ENCODE measurements around the gene CLK3.

CLK3 gene

DNA sequence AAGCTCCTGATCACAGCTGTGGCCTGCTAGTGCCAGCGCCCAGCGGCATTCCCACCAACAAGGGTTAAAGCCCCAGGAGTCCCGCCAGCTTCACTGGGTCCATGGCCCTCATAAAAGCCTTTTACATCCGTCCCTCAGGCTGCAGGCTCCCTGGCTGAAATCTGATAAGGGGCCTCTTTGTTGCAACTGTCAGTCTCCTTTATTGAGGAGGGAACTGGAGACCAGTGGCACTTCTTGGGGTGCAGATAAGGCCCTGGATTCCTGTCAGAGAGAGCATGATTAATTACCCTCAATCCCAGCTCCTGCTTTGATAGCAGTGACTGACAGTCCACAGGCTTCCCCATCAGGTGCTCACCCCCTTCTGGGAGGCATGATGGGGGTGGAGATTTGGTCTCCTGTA, 30.9 kb upstream of the CLK3 start (continued):
- TF ChIP-seq FEZF1 (tag by site-specific recombination; IDR thresholded peaks at IDR 0.05) (peak; percentile 99), ZNF174 (tag by site-specific recombination; IDR thresholded peaks at IDR 0.05) (no peak), MYNN (tag by site-specific recombination; IDR thresholded peaks at IDR 0.05; ENCODE audit: borderline replicate concordance) (peak; percentile 66; the same call in 1 of the 2 replicates), ZBTB21 (tag by site-specific recombination; IDR thresholded peaks at IDR 0.05) (no peak), OSR2 (tag by site-specific recombination; IDR thresholded peaks at IDR 0.05) (peak; percentile 95), ZBTB8A (tag by site-specific recombination; IDR thresholded peaks at IDR 0.05) (peak; percentile 86), MZF1 (tag by site-specific recombination; IDR thresholded peaks at IDR 0.05; ENCODE audit: borderline replicate concordance) (0 out of 2 replicates have a peak, but pooled peaks have one; percentile 16), ZNF561 (tag by site-specific recombination; IDR thresholded peaks at IDR 0.05; ENCODE audit: borderline replicate concordance) (peak; percentile 60; the same call in 1 of the 2 replicates), ZBTB17 (tag by site-specific recombination; IDR thresholded peaks at IDR 0.05) (peak; percentile 43; the same call in 1 of the 2 replicates)
- TF ChIP-seq, protein P1, sequence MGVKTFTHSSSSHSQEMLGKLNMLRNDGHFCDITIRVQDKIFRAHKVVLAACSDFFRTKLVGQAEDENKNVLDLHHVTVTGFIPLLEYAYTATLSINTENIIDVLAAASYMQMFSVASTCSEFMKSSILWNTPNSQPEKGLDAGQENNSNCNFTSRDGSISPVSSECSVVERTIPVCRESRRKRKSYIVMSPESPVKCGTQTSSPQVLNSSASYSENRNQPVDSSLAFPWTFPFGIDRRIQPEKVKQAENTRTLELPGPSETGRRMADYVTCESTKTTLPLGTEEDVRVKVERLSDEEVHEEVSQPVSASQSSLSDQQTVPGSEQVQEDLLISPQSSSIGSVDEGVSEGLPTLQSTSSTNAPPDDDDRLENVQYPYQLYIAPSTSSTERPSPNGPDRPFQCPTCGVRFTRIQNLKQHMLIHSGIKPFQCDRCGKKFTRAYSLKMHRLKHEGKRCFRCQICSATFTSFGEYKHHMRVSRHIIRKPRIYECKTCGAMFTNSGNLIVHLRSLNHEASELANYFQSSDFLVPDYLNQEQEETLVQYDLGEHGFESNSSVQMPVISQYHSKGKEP (tag by site-specific recombination; IDR thresholded peaks at IDR 0.05): peak; percentile 89

DNA sequence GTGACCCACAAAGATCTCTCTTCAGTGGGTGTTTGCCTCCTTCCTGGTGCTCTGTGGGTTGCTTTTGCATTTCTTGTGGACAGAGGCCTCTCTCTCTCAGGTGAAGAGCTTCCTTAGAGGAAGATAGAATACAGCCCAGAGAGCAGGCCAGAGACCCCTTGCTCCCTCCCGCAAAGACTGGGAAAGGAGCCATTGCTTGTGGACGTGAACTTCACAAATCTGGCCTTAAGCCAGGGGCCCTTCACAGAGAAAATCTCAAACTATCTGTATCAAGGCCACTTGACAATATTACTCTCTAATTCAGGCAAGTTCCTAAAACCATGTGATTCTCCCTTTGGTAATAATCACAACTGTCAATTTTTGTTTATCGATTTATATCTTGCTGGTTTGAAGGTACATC, 30.4 kb upstream of the CLK3 start:
- no peak overlapping the region for H3K4me3 ChIP-seq (ENCODE audit: low read depth, low read length)
- peak overlapping the region; percentile 28; the same call in 1 of the 2 replicates for H3K27ac ChIP-seq (ENCODE audit: extremely low read depth, low read depth, low read length)
- H3K36me3 ChIP-seq (ENCODE audit: control insufficient read depth in 2 of 2, insufficient read depth in 1 of 2, low read length in 2 of 2): peaks cover 6 to 37% of the 10 kb centered on the region in 2 experiments; a peak in 2 of 3 replicates
- ChIA-PET POLR2A (no interaction called here), CTCF (interaction anchor here (1.0 kb wide), 2 partner anchors 10 to 32 kb away, joined by 3 read pairs; no protein-coding TSS in a partner anchor)
- TF ChIP-seq GLIS1 (tag by site-specific recombination; IDR thresholded peaks at IDR 0.05): peak; percentile 10; the same call in 1 of the 2 replicates
- TF ChIP-seq, protein P2, sequence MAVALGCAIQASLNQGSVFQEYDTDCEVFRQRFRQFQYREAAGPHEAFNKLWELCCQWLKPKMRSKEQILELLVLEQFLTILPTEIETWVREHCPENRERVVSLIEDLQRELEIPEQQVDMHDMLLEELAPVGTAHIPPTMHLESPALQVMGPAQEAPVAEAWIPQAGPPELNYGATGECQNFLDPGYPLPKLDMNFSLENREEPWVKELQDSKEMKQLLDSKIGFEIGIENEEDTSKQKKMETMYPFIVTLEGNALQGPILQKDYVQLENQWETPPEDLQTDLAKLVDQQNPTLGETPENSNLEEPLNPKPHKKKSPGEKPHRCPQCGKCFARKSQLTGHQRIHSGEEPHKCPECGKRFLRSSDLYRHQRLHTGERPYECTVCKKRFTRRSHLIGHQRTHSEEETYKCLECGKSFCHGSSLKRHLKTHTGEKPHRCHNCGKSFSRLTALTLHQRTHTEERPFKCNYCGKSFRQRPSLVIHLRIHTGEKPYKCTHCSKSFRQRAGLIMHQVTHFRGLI (tag by site-specific recombination; IDR thresholded peaks at IDR 0.05): no peak
- no peaks in the 10 kb centered on the region for H3K9me3 ChIP-seq (ENCODE audit: control insufficient read depth, insufficient read depth, low read depth, low read length)
- H3K4me1 ChIP-seq (ENCODE audit: control insufficient read depth, insufficient read depth, low read length): peaks cover 22% of the 10 kb centered on the region

DNA sequence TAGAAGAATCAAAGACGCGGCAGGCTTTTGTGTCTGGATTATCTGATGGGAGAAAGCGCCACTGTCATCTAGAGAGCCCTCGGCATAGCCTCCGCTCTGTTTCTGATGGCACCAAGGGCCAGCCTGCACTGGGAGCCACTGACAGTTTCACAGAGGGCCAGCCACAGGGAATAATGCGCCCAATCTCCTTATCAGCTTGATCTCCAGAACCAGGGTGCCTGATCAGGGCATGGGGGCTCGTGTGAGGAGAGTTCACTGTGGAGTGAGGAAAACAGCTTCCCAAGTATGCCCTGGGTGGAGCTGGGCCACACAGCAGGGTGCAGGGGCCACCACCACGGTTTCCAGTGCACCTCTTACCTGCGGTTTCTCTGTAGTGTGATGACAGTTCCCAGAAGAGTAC, 29.8 kb upstream of the CLK3 start:
- H3K9me3 ChIP-seq (ENCODE audit: control insufficient read depth, insufficient read depth, low read depth, low read length): no peaks in the 10 kb centered on the region
- H3K4me1 ChIP-seq (ENCODE audit: control insufficient read depth, insufficient read depth, low read length): peaks cover 22% of the 10 kb centered on the region
- POLR2A ChIA-PET: no interaction called here
- no peak overlapping the region for H3K27ac ChIP-seq (ENCODE audit: extremely low read depth, low read depth, low read length)
- peaks cover 6 to 44% of the 10 kb centered on the region in 2 experiments; a peak in 2 of 3 replicates for H3K36me3 ChIP-seq (ENCODE audit: control insufficient read depth in 2 of 2, insufficient read depth in 1 of 2, low read length in 2 of 2)
- TF ChIP-seq ZIC2 (tag by site-specific recombination; IDR thresholded peaks at IDR 0.05) (0 out of 2 replicates have a peak, but pooled peaks have one; percentile 30), ZSCAN16 (tag by site-specific recombination; IDR thresholded peaks at IDR 0.05) (no peak)
- no peak overlapping the region for H3K4me3 ChIP-seq (ENCODE audit: low read depth, low read length)
- CTCF ChIA-PET: no interaction called here

DNA sequence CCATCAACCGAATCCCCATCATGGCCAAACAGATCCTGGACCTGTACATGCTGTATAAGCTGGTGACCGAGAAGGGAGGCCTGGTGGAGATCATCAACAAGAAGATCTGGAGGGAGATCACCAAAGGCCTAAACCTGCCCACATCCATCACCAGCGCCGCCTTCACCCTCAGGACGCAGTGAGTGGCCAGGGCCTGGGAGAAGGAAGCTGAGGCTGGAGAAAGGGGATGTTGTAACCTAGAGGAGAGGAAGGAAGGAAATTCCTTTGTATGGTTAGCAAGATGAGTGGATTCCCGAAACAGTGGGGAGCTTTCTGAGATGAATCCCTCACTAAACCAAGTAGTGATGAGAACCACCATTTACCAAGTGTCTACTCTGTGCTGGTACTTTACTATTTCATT, 25.8 kb upstream of the CLK3 start:
- Histone ChIP-seq H3K4me3 (ENCODE audit: low read depth, low read length) (no peak overlapping the region), H3K36me3 (ENCODE audit: control insufficient read depth in 2 of 2, insufficient read depth in 1 of 2, low read length in 2 of 2) (peaks cover 11 to 72% of the 10 kb centered on the region in 2 experiments; a peak in 2 of 3 replicates), H3K27ac (ENCODE audit: extremely low read depth, low read depth, low read length) (no peak overlapping the region), H3K9me3 (ENCODE audit: control insufficient read depth, insufficient read depth, low read depth, low read length) (no peaks in the 10 kb centered on the region), H3K4me1 (ENCODE audit: control insufficient read depth, insufficient read depth, low read length) (peaks cover 12% of the 10 kb centered on the region)
- ChIA-PET CTCF (no interaction called here), POLR2A (no interaction called here)
- TF ChIP-seq ZNF121 (tag by site-specific recombination; IDR thresholded peaks at IDR 0.05) (no peak), ZBTB48 (tag by site-specific recombination; IDR thresholded peaks at IDR 0.05) (no peak), SP2 (tag by site-specific recombination; IDR thresholded peaks at IDR 0.05) (no peak), FEZF1 (tag by site-specific recombination; IDR thresholded peaks at IDR 0.05) (no peak), ZNF37A (tag by site-specific recombination; IDR thresholded peaks at IDR 0.05) (no peak), ZNF10 (tag by site-specific recombination; IDR thresholded peaks at IDR 0.05) (no peak), ZNF138 (tag by site-specific recombination; IDR thresholded peaks at IDR 0.05; ENCODE audit: borderline replicate concordance) (no peak), REPIN1 (tag by site-specific recombination; IDR thresholded peaks at IDR 0.05; ENCODE audit: low read depth) (no peak), ZNF366 (tag by site-specific recombination; conservative IDR thresholded peaks at IDR 0.05) (no peak), ZNF223 (tag by site-specific recombination; IDR thresholded peaks at IDR 0.05) (no peak), OVOL3 (tag by site-specific recombination; IDR thresholded peaks at IDR 0.05) (no peak), ZNF785 (tag by site-specific recombination; IDR thresholded peaks at IDR 0.05) (no peak)
- TF ChIP-seq, protein P3, sequence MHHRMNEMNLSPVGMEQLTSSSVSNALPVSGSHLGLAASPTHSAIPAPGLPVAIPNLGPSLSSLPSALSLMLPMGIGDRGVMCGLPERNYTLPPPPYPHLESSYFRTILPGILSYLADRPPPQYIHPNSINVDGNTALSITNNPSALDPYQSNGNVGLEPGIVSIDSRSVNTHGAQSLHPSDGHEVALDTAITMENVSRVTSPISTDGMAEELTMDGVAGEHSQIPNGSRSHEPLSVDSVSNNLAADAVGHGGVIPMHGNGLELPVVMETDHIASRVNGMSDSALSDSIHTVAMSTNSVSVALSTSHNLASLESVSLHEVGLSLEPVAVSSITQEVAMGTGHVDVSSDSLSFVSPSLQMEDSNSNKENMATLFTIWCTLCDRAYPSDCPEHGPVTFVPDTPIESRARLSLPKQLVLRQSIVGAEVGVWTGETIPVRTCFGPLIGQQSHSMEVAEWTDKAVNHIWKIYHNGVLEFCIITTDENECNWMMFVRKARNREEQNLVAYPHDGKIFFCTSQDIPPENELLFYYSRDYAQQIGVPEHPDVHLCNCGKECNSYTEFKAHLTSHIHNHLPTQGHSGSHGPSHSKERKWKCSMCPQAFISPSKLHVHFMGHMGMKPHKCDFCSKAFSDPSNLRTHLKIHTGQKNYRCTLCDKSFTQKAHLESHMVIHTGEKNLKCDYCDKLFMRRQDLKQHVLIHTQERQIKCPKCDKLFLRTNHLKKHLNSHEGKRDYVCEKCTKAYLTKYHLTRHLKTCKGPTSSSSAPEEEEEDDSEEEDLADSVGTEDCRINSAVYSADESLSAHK (tag by site-specific recombination; IDR thresholded peaks at IDR 0.05): no peak

Measured in HEK293 (cell line).